Parathyroid adenoma (tissue), 2 donors: ENCODE results near the gene RCAN1.
"Not testable (repeated sequence)": the region's sequence is repeated elsewhere in the genome, so short reads cannot be mapped to it uniquely, and the experiment has no call there.

Experiments used
- H2AFZ ChIP-seq: fragments of 300-600 bp; sonication (generic); one replicate; pipeline ENCODE4 v1.7.0; 2017; ENCODE audit warnings: antibody characterized with exemption, mild to moderate bottlenecking
- H3K27ac ChIP-seq: fragments of 300-600 bp; sonication (generic); one replicate; pipeline ENCODE4 v1.7.0; 2017
- H3K27me3 ChIP-seq: fragments of 300-600 bp; sonication (generic); one replicate; pipeline ENCODE4 v1.7.0; 2017; ENCODE audit warnings: low read length; ENCODE audit not compliant: control insufficient read depth, insufficient read depth
- H3K36me3 ChIP-seq: fragments of 300-600 bp; sonication (generic); one replicate; pipeline ENCODE4 v1.7.0; 2017; ENCODE audit warnings: low read length; ENCODE audit not compliant: control insufficient read depth, insufficient read depth
- H3K4me1 ChIP-seq: fragments of 300-600 bp; sonication (generic); one replicate; pipeline ENCODE4 v1.7.0; 2017; ENCODE audit warnings: control low read depth
- H3K4me2 ChIP-seq: fragments of 300-600 bp; sonication (generic); one replicate; pipeline ENCODE4 v1.7.0; 2017; ENCODE audit warnings: low read length
- H3K4me3 ChIP-seq: fragments of 300-600 bp; sonication (generic); one replicate; pipeline ENCODE4 v1.7.0; 2017; ENCODE audit warnings: low read depth, low read length
- H3K79me2 ChIP-seq: fragments of 300-600 bp; sonication (generic); one replicate; pipeline ENCODE4 v1.7.0; 2017; ENCODE audit warnings: control low read depth
- H3K9ac ChIP-seq: fragments of 300-600 bp; sonication (generic); one replicate; pipeline ENCODE4 v1.7.0; 2017; ENCODE audit warnings: mild to moderate bottlenecking
- H3K9me3 ChIP-seq: fragments of 300-600 bp; sonication (generic); one replicate; pipeline ENCODE4 v1.7.0; 2017; ENCODE audit warnings: low read length; ENCODE audit not compliant: control insufficient read depth
- TF ChIP-seq, protein P1 (sequence below): fragments of 300-600 bp; sonication (generic); IDR thresholded peaks from one replicate; pipeline ENCODE4 v1.7.0; 2017; ENCODE audit warnings: antibody characterized with exemption, mild to moderate bottlenecking
- donor health status: primary hyperparathyroidism.

RCAN1 gene

DNA sequence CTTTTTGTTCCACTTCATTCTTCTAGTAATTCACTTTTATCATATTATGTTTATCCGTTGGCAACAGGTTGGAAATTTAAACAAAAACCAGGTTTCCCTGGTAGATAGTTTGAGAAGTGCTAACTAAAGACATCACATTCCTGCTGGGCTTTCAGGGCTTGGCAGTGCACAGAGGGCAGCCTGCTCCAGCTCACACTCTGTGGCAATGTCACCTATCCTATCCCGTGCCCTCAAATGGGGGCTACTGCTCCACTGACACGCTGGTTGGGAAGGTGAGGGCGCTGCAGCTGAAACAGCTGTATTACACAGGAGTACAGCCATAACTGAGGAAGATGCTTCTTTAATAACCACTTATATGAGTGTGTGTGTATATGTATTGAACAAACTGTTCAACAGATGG lies 49.7 kb downstream of the RCAN1 start:
- Histone ChIP-seq H3K27me3 (no peaks in the 10 kb centered on the region), H2AFZ (no peak overlapping the region), H3K4me3 (no peak overlapping the region), H3K27ac (no peak overlapping the region), H3K9me3 (no peaks in the 10 kb centered on the region), H3K4me1 (peaks cover 4% of the 10 kb centered on the region), H3K9ac (no peak overlapping the region), H3K36me3 (no peaks in the 10 kb centered on the region), H3K79me2 (peaks cover 2% of the 10 kb centered on the region), H3K4me2 (no peak overlapping the region)
- TF ChIP-seq, protein P1, sequence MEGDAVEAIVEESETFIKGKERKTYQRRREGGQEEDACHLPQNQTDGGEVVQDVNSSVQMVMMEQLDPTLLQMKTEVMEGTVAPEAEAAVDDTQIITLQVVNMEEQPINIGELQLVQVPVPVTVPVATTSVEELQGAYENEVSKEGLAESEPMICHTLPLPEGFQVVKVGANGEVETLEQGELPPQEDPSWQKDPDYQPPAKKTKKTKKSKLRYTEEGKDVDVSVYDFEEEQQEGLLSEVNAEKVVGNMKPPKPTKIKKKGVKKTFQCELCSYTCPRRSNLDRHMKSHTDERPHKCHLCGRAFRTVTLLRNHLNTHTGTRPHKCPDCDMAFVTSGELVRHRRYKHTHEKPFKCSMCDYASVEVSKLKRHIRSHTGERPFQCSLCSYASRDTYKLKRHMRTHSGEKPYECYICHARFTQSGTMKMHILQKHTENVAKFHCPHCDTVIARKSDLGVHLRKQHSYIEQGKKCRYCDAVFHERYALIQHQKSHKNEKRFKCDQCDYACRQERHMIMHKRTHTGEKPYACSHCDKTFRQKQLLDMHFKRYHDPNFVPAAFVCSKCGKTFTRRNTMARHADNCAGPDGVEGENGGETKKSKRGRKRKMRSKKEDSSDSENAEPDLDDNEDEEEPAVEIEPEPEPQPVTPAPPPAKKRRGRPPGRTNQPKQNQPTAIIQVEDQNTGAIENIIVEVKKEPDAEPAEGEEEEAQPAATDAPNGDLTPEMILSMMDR: no peak

DNA sequence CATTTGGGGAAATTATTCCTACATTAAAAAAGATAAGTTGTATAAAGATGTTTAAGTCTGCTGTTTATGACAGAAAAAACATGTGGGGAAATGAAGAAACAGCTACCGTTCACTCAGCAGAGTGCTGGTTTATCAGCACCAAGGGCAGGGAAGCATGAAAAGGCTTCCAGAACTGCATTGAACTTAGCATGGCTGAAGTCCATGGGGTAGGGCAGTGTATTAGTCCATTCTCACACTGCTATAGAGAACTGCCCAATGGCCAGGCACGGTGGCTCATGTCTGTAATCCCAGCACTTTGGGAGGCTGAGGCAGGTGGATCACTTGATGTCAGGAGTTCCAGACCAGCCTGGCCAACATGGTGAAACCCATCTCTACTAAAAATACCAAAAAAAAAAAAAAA lies 51.5 kb downstream of the RCAN1 start:
- H3K36me3 ChIP-seq, H3K27ac ChIP-seq, H3K4me2 ChIP-seq, H3K9me3 ChIP-seq, H3K4me3 ChIP-seq, H3K79me2 ChIP-seq, H3K4me1 ChIP-seq, H3K27me3 ChIP-seq, H3K9ac ChIP-seq, H2AFZ ChIP-seq: not testable (repeated sequence)

DNA sequence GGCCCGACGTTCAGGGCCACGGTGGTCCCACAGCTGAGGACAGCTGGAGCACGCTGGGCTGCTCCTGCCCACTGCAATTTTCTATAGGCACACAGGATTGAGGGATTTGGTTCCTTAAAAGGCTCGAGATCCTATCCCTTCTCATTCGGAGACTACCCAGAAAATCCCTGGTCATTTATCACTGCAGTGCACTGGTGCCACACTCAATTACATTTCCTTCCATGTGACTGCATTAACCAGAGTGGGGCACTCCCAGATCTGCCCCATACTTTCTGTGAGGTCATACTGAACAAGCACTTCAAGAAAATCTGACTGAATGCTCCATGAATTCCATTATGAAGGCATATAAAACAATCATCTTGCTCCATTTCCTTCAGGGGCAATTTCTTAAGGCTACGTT lies 53.1 kb downstream of the RCAN1 start:
- H3K27me3 ChIP-seq: no peaks in the 10 kb centered on the region
- H3K79me2 ChIP-seq: no peaks in the 10 kb centered on the region
- H2AFZ ChIP-seq: no peak overlapping the region
- H3K4me1 ChIP-seq: no peaks in the 10 kb centered on the region
- H3K9ac ChIP-seq: no peak overlapping the region
- no peaks in the 10 kb centered on the region for H3K36me3 ChIP-seq
- H3K27ac ChIP-seq: no peak overlapping the region
- no peak overlapping the region for H3K4me3 ChIP-seq
- H3K4me2 ChIP-seq: no peak overlapping the region
- H3K9me3 ChIP-seq: no peaks in the 10 kb centered on the region
- TF ChIP-seq, protein P1: no peak

DNA sequence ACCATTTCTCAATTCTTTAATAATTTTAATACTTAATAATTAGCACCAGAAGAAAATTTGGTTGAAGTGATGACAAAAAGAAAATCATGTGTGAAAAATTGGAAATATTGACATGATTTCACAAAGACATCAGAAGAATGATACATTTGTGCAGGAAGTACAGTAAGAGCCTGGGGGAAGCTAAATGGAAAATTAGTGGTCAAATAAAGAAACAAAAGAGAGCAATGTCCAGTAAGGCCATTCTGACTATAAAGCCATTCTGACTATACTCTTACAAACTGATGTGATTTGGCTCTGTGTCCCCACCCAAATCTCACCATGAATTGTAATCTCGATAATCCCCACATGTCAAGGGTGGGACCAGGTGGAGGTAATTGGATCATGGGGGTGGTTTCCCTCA lies 54.3 kb downstream of the RCAN1 start:
- Histone ChIP-seq H3K9ac (no peak overlapping the region), H3K27ac (no peak overlapping the region), H3K4me3 (no peak overlapping the region), H3K9me3 (no peaks in the 10 kb centered on the region), H3K36me3 (no peaks in the 10 kb centered on the region), H2AFZ (no peak overlapping the region), H3K4me2 (no peak overlapping the region), H3K4me1 (no peaks in the 10 kb centered on the region), H3K27me3 (no peaks in the 10 kb centered on the region), H3K79me2 (no peaks in the 10 kb centered on the region)
- TF ChIP-seq, protein P1: no peak

DNA sequence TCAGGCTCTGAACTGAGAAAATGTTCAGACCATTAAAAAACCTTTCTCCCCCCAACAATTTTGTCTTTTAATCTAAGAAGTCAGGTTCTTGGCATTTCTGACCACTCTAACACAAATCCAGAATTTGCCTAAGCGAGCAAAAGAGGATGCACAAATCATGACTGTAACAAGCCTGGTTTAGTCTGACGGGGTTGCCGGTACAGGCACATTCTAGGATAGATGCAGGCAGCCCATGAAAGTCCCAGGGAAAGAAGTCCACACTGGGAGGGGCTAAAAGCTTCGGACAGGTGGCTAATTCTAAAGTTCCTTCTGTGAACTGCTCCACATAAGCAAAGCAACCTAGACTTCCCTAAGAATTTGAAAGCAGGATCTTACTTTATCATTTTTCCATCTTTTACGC lies 54.9 kb downstream of the RCAN1 start:
- Histone ChIP-seq H3K4me3 (no peak overlapping the region), H3K36me3 (no peaks in the 10 kb centered on the region), H3K79me2 (no peaks in the 10 kb centered on the region), H3K27me3 (no peaks in the 10 kb centered on the region), H3K27ac (peak overlapping the region; percentile 4), H3K4me2 (no peak overlapping the region), H3K9me3 (no peaks in the 10 kb centered on the region), H2AFZ (no peak overlapping the region), H3K4me1 (no peaks in the 10 kb centered on the region), H3K9ac (no peak overlapping the region)
- TF ChIP-seq, protein P1: no peak
